ENCODE measurements around the gene ILKAP.
A peak's percentile ranks its signal among the peaks of the same experiment; 100 is the strongest.

ILKAP gene

GRCh38 chr2:238240757-238241711 is 37.5 kb upstream of the ILKAP start:
- in situ Hi-C loops (cut with MboI; ENCODE audit: low sequenced_read_pairs) = no loop called here
- Histone ChIP-seq H3K4me1 (peaks cover 13% of the 10 kb centered on the region), H3K9me3 (peaks cover 4% of the 10 kb centered on the region; the same call in 1 of the 2 replicates), H3K36me3 (replicated peaks) (peaks cover 12% of the 10 kb centered on the region), H3K27me3 (ENCODE audit: low read depth) (no peaks in the 10 kb centered on the region), H3K4me3 (peak overlapping the region; percentile 40)
- DNase-seq (ENCODE audit: low spot score in 2 of 2) = peak; percentile 66 to 87

GRCh38 chr2:238239863-238240756 is 36.6 kb upstream of the ILKAP start, which contains the start of gene HES6:
Gene HES6, minus strand, starts transcription at chr2:238240038. Its CDS starts 133 bp downstream, at chr2:238239905.
- DNase-seq (ENCODE audit: low spot score in 2 of 2) = peak; percentile 89 to 92
- H3K36me3 ChIP-seq (replicated peaks) = peaks cover 8% of the 10 kb centered on the region
- H3K27me3 ChIP-seq (ENCODE audit: low read depth) = no peaks in the 10 kb centered on the region
- H3K4me3 ChIP-seq = peak within 1 kb of the TSS; percentile 54
- H3K4me1 ChIP-seq = peaks cover 13% of the 10 kb centered on the region
- in situ Hi-C loops (cut with MboI; ENCODE audit: low sequenced_read_pairs) = no loop called here
- peaks cover 4% of the 10 kb centered on the region; the same call in 1 of the 2 replicates for H3K9me3 ChIP-seq

GRCh38 chr2:238239543-238239862 is 36.0 kb upstream of the ILKAP start:
- H3K4me3 ChIP-seq = peak overlapping the region; percentile 54
- peaks cover 7% of the 10 kb centered on the region for H3K36me3 ChIP-seq (replicated peaks)
- peaks cover 4% of the 10 kb centered on the region; the same call in 1 of the 2 replicates for H3K9me3 ChIP-seq
- DNase-seq (ENCODE audit: low spot score in 2 of 2) = no peak
- in situ Hi-C loops (cut with MboI; ENCODE audit: low sequenced_read_pairs) = no loop called here
- peaks cover 15% of the 10 kb centered on the region for H3K4me1 ChIP-seq
- H3K27me3 ChIP-seq (ENCODE audit: low read depth) = no peaks in the 10 kb centered on the region

- DNase-seq (ENCODE audit: low spot score in 2 of 2) = peak in 1 of 2 experiments; percentile 65
- in situ Hi-C loops (cut with MboI; ENCODE audit: low sequenced_read_pairs) = no loop called here
- H3K4me3 ChIP-seq = peak overlapping the region; percentile 54
- H3K36me3 ChIP-seq (replicated peaks) = peaks cover 4% of the 10 kb centered on the region
- H3K9me3 ChIP-seq = peaks cover 4% of the 10 kb centered on the region; the same call in 1 of the 2 replicates
- peaks cover 16% of the 10 kb centered on the region for H3K4me1 ChIP-seq
- H3K27me3 ChIP-seq (ENCODE audit: low read depth) = no peaks in the 10 kb centered on the region
Observed at GRCh38 chr2:238238766-238239542, 35.5 kb upstream of the ILKAP start.

- H3K27me3 ChIP-seq (ENCODE audit: low read depth) = no peaks in the 10 kb centered on the region
- no peak for DNase-seq (ENCODE audit: low spot score in 2 of 2)
- peaks cover 16% of the 10 kb centered on the region for H3K4me1 ChIP-seq
- in situ Hi-C loops (cut with MboI; ENCODE audit: low sequenced_read_pairs) = no loop called here
- peaks cover 4% of the 10 kb centered on the region; the same call in 1 of the 2 replicates for H3K9me3 ChIP-seq
- peak overlapping the region; percentile 54; the same call in 1 of the 2 replicates for H3K4me3 ChIP-seq
- peaks cover 4% of the 10 kb centered on the region for H3K36me3 ChIP-seq (replicated peaks)
Observed at GRCh38 chr2:238238311-238238765, 34.8 kb upstream of the ILKAP start.

GRCh38 chr2:238237431-238238135 is 34.1 kb upstream of the ILKAP start:
- peaks cover 4% of the 10 kb centered on the region; the same call in 1 of the 2 replicates for H3K9me3 ChIP-seq
- H3K36me3 ChIP-seq (replicated peaks) = peaks cover 4% of the 10 kb centered on the region
- peaks cover 16% of the 10 kb centered on the region for H3K4me1 ChIP-seq
- no peak overlapping the region for H3K4me3 ChIP-seq
- in situ Hi-C loops (cut with MboI; ENCODE audit: low sequenced_read_pairs) = no loop called here
- no peaks in the 10 kb centered on the region for H3K27me3 ChIP-seq (ENCODE audit: low read depth)
- no peak for DNase-seq (ENCODE audit: low spot score in 2 of 2)

GRCh38 chr2:238236571-238236970 is 33.1 kb upstream of the ILKAP start:
- in situ Hi-C loops (cut with MboI; ENCODE audit: low sequenced_read_pairs) = no loop called here
- no peaks in the 10 kb centered on the region for H3K27me3 ChIP-seq (ENCODE audit: low read depth)

GRCh38 chr2:238235856-238236255 is 32.4 kb upstream of the ILKAP start:
- in situ Hi-C loops (cut with MboI; ENCODE audit: low sequenced_read_pairs) = no loop called here
- Histone ChIP-seq H3K4me3 (no peak overlapping the region), H3K9me3 (no peaks in the 10 kb centered on the region; the same call in 1 of the 2 replicates), H3K4me1 (peaks cover 16% of the 10 kb centered on the region), H3K27me3 (ENCODE audit: low read depth) (no peaks in the 10 kb centered on the region), H3K36me3 (replicated peaks) (peaks cover 4% of the 10 kb centered on the region)
- DNase-seq (ENCODE audit: low spot score in 2 of 2) = no peak

More at GRCh38 chr2:238236571-238236970, 33.1 kb upstream of the ILKAP start:
- no peak overlapping the region for H3K4me3 ChIP-seq
- no peak for DNase-seq (ENCODE audit: low spot score in 2 of 2)
- H3K36me3 ChIP-seq (replicated peaks) = peaks cover 4% of the 10 kb centered on the region
- no peaks in the 10 kb centered on the region; the same call in 1 of the 2 replicates for H3K9me3 ChIP-seq
- H3K4me1 ChIP-seq = peaks cover 16% of the 10 kb centered on the region

- no peak overlapping the region for H3K4me3 ChIP-seq
- H3K9me3 ChIP-seq = no peaks in the 10 kb centered on the region; the same call in 1 of the 2 replicates
- no peak for DNase-seq (ENCODE audit: low spot score in 2 of 2)
- H3K27me3 ChIP-seq (ENCODE audit: low read depth) = no peaks in the 10 kb centered on the region
- H3K36me3 ChIP-seq (replicated peaks) = peaks cover 4% of the 10 kb centered on the region
- H3K4me1 ChIP-seq = peaks cover 16% of the 10 kb centered on the region
- in situ Hi-C loops (cut with MboI; ENCODE audit: low sequenced_read_pairs) = no loop called here
Observed at GRCh38 chr2:238235331-238235732, 31.8 kb upstream of the ILKAP start.

- DNase-seq (ENCODE audit: low spot score in 2 of 2) = no peak
- peaks cover under 1% of the 10 kb centered on the region for H3K36me3 ChIP-seq (replicated peaks)
- H3K9me3 ChIP-seq = no peaks in the 10 kb centered on the region; the same call in 1 of the 2 replicates
- peaks cover 9% of the 10 kb centered on the region for H3K4me1 ChIP-seq
- no peak overlapping the region for H3K4me3 ChIP-seq
- in situ Hi-C loops (cut with MboI; ENCODE audit: low sequenced_read_pairs) = no loop called here
- H3K27me3 ChIP-seq (ENCODE audit: low read depth) = no peaks in the 10 kb centered on the region
Observed at GRCh38 chr2:238233625-238234024, 30.1 kb upstream of the ILKAP start.

- Histone ChIP-seq H3K4me1 (peaks cover 4% of the 10 kb centered on the region; the same call in 1 of the 2 replicates), H3K36me3 (replicated peaks) (no peaks in the 10 kb centered on the region), H3K27me3 (ENCODE audit: low read depth) (peaks cover 3% of the 10 kb centered on the region; the same call in 1 of the 2 replicates), H3K9me3 (no peaks in the 10 kb centered on the region; the same call in 1 of the 2 replicates), H3K4me3 (no peak overlapping the region)
- no peak for DNase-seq (ENCODE audit: low spot score in 2 of 2)
- in situ Hi-C loops (cut with MboI; ENCODE audit: low sequenced_read_pairs) = no loop called here
Observed at GRCh38 chr2:238231809-238232208, 28.3 kb upstream of the ILKAP start.

GRCh38 chr2:238231251-238231793 is 27.8 kb upstream of the ILKAP start:
- peaks cover 4% of the 10 kb centered on the region; the same call in 1 of the 2 replicates for H3K4me1 ChIP-seq
- no peaks in the 10 kb centered on the region for H3K36me3 ChIP-seq (replicated peaks)
- no peak for DNase-seq (ENCODE audit: low spot score in 2 of 2)
- in situ Hi-C loops (cut with MboI; ENCODE audit: low sequenced_read_pairs) = no loop called here
- H3K4me3 ChIP-seq = no peak overlapping the region
- no peaks in the 10 kb centered on the region; the same call in 1 of the 2 replicates for H3K9me3 ChIP-seq
- H3K27me3 ChIP-seq (ENCODE audit: low read depth) = peaks cover 3% of the 10 kb centered on the region; the same call in 1 of the 2 replicates

All from HAP-1 (cell line).